GM12878 (cell line): ENCODE measurements around the gene BMI1.

Experiments
- BMI1 ChIP-seq: fragments of 450-650 bp; IDR thresholded peaks from 2 replicates; pipeline ENCODE4 v1.6.1; 2016; ENCODE audit warnings: mild to moderate bottlenecking, moderate library complexity, borderline replicate concordance
- POLR2A ChIP-seq: IDR thresholded peaks from 2 replicates; pipeline ENCODE4 v1.6.1; 2011; ENCODE audit warnings: low read depth, mild to moderate bottlenecking, low read length
- RAD51 ChIP-seq: fragments of 450-650 bp; IDR thresholded peaks from 2 replicates; pipeline ENCODE4 v1.6.1; 2016; ENCODE audit warnings: moderate library complexity, mild to moderate bottlenecking, inconsistent platforms
- RCOR1 ChIP-seq: conservative IDR thresholded peaks from 2 replicates; pipeline ENCODE4 v1.6.1; 2012; ENCODE audit warnings: low read depth, low read length, improper control_type of control experiment
- SREBF1 ChIP-seq: IDR thresholded peaks from 2 replicates; pipeline ENCODE4 v1.6.1; 2012; ENCODE audit warnings: mild to moderate bottlenecking, low read length
- ZZZ3 ChIP-seq: IDR thresholded peaks from 2 replicates; pipeline ENCODE4 v1.6.1; 2011; ENCODE audit warnings: low read depth; ENCODE audit not compliant: control insufficient read depth, insufficient read length
- TF ChIP-seq, protein P1 (sequence below), 3 experiments: IDR thresholded peaks in 2 of 3; conservative IDR thresholded peaks in 1 of 3; 2 replicates each; pipeline ENCODE4 v1.5.1; 2011; ENCODE audit warnings: low read depth in 3 of 3, low read length in 3 of 3, mild to moderate bottlenecking in 3 of 3, control low read depth in 2 of 3, moderate library complexity in 2 of 3, inconsistent platforms in 1 of 3, mixed read lengths in 1 of 3; ENCODE audit not compliant: control insufficient read depth in 2 of 3, insufficient read depth in 1 of 3; ENCODE audit errors: extremely low read depth in 1 of 3
- TF ChIP-seq, protein P2 (sequence below): fragments of 450-650 bp; IDR thresholded peaks from 2 replicates; pipeline ENCODE4 v1.6.1; 2017; ENCODE audit warnings: mild to moderate bottlenecking
- TF ChIP-seq, protein P3 (sequence below): fragments of 450-650 bp; formaldehyde crosslinking; IDR thresholded peaks from 2 replicates; pipeline ENCODE4 v1.4.0; 2020; ENCODE audit warnings: mild to moderate bottlenecking, moderate library complexity
- TF ChIP-seq, protein P4 (sequence below): IDR thresholded peaks from 2 replicates; pipeline ENCODE4 v1.6.1; 2011; ENCODE audit warnings: mild to moderate bottlenecking, low read depth, low read length, moderate library complexity; ENCODE audit not compliant: insufficient replicate concordance

DNA sequence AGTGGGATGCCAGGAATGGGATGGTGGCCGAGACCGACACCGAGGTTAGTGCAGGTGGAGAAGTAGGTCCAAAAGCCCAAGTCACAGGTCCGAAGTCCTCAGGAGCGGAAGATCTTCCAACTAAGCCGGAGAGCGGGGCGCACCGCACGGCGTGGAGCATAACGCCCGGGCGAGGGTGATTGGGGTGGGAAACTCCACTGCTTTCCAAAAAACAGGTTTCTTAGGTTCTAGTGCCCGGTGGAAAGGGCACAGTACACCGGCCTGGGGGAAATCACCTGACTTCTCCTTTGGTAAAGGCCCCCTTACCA lies 13.0 kb downstream of the BMI1 start:
- TF ChIP-seq SREBF1 (no peak), RCOR1 (no peak), POLR2A (no peak), ZZZ3 (no peak), BMI1 (no peak), RAD51 (no peak)
- TF ChIP-seq, protein P1, sequence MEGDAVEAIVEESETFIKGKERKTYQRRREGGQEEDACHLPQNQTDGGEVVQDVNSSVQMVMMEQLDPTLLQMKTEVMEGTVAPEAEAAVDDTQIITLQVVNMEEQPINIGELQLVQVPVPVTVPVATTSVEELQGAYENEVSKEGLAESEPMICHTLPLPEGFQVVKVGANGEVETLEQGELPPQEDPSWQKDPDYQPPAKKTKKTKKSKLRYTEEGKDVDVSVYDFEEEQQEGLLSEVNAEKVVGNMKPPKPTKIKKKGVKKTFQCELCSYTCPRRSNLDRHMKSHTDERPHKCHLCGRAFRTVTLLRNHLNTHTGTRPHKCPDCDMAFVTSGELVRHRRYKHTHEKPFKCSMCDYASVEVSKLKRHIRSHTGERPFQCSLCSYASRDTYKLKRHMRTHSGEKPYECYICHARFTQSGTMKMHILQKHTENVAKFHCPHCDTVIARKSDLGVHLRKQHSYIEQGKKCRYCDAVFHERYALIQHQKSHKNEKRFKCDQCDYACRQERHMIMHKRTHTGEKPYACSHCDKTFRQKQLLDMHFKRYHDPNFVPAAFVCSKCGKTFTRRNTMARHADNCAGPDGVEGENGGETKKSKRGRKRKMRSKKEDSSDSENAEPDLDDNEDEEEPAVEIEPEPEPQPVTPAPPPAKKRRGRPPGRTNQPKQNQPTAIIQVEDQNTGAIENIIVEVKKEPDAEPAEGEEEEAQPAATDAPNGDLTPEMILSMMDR (IDR thresholded peaks at IDR 0.05 in 2 of 3, conservative IDR thresholded peaks at IDR 0.05 in 1 of 3; ENCODE audit: control insufficient read depth in 2 of 3, extremely low read depth in 1 of 3, insufficient read depth in 1 of 3, low read depth in 3 of 3, low read length in 3 of 3) = no peak
- TF ChIP-seq, protein P2, sequence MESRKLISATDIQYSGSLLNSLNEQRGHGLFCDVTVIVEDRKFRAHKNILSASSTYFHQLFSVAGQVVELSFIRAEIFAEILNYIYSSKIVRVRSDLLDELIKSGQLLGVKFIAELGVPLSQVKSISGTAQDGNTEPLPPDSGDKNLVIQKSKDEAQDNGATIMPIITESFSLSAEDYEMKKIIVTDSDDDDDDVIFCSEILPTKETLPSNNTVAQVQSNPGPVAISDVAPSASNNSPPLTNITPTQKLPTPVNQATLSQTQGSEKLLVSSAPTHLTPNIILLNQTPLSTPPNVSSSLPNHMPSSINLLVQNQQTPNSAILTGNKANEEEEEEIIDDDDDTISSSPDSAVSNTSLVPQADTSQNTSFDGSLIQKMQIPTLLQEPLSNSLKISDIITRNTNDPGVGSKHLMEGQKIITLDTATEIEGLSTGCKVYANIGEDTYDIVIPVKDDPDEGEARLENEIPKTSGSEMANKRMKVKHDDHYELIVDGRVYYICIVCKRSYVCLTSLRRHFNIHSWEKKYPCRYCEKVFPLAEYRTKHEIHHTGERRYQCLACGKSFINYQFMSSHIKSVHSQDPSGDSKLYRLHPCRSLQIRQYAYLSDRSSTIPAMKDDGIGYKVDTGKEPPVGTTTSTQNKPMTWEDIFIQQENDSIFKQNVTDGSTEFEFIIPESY = no peak
- TF ChIP-seq, protein P3, sequence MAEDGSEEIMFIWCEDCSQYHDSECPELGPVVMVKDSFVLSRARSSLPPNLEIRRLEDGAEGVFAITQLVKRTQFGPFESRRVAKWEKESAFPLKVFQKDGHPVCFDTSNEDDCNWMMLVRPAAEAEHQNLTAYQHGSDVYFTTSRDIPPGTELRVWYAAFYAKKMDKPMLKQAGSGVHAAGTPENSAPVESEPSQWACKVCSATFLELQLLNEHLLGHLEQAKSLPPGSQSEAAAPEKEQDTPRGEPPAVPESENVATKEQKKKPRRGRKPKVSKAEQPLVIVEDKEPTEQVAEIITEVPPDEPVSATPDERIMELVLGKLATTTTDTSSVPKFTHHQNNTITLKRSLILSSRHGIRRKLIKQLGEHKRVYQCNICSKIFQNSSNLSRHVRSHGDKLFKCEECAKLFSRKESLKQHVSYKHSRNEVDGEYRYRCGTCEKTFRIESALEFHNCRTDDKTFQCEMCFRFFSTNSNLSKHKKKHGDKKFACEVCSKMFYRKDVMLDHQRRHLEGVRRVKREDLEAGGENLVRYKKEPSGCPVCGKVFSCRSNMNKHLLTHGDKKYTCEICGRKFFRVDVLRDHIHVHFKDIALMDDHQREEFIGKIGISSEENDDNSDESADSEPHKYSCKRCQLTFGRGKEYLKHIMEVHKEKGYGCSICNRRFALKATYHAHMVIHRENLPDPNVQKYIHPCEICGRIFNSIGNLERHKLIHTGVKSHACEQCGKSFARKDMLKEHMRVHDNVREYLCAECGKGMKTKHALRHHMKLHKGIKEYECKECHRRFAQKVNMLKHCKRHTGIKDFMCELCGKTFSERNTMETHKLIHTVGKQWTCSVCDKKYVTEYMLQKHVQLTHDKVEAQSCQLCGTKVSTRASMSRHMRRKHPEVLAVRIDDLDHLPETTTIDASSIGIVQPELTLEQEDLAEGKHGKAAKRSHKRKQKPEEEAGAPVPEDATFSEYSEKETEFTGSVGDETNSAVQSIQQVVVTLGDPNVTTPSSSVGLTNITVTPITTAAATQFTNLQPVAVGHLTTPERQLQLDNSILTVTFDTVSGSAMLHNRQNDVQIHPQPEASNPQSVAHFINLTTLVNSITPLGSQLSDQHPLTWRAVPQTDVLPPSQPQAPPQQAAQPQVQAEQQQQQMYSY (CRISPR knock-in tag) = no peak
- TF ChIP-seq, protein P4, sequence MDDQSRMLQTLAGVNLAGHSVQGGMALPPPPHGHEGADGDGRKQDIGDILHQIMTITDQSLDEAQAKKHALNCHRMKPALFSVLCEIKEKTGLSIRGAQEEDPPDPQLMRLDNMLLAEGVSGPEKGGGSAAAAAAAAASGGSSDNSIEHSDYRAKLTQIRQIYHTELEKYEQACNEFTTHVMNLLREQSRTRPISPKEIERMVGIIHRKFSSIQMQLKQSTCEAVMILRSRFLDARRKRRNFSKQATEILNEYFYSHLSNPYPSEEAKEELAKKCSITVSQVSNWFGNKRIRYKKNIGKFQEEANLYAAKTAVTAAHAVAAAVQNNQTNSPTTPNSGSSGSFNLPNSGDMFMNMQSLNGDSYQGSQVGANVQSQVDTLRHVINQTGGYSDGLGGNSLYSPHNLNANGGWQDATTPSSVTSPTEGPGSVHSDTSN = no peak
